Natural killer cell (primary cell): ENCODE measurements around the gene DGCR6. TPM values are rescaled to one million over a fixed set of nuclear protein-coding genes. Genes with fewer than 3 reads are reported as not detected.
"Not testable (repeated sequence)": the region's sequence is repeated elsewhere in the genome, so short reads cannot be mapped to it uniquely, and the experiment has no call there.

Experiments used
- ATAC-seq, 3 donors: fragments of 150-1000 bp in 2 of 3; fragments of 200-7000 bp in 1 of 3; cut with Tn5 transposase; 1 replicate in 1 of 3; 2 replicates in 2 of 3; pipeline ENCODE4 v1.10.0; 2021; ENCODE audit warnings: mild to moderate bottlenecking in 2 of 3, moderate library complexity in 2 of 3
- DNase-seq, 2 donors: peaks; one replicate each; pipeline versions ENCODE4 v3.0.0 to v3.0.0-alpha.2; 2013 to 2021; ENCODE audit warnings: mixed read lengths in 1 of 2
- H3K27ac ChIP-seq: one replicate; pipeline ENCODE4 v1.5.1; 2013; ENCODE audit warnings: mild to moderate bottlenecking, low read length
- H3K27me3 ChIP-seq: one replicate; pipeline ENCODE4 v1.6.1; 2013; ENCODE audit warnings: low read length; ENCODE audit not compliant: control insufficient read depth, insufficient read depth
- H3K36me3 ChIP-seq: one replicate; pipeline ENCODE4 v1.6.1; 2013; ENCODE audit warnings: low read length; ENCODE audit not compliant: control insufficient read depth, insufficient read depth
- H3K4me1 ChIP-seq: one replicate; pipeline ENCODE4 v1.6.1; 2013; ENCODE audit warnings: low read length; ENCODE audit not compliant: control insufficient read depth, insufficient read depth
- H3K4me3 ChIP-seq: one replicate; pipeline ENCODE4 v1.5.1; 2013; ENCODE audit warnings: low read length
- H3K9me3 ChIP-seq: one replicate; pipeline ENCODE4 v1.6.1; 2013; ENCODE audit warnings: low read length; ENCODE audit not compliant: control insufficient read depth, insufficient read depth
- H3K27ac Mint-ChIP-seq, 2 donors: one replicate each; pipeline ENCODE4 v1.8.0; 2022; ENCODE audit warnings: mild to moderate bottlenecking in 2 of 2, mixed read lengths in 2 of 2, moderate library complexity in 1 of 2
- H3K27me3 Mint-ChIP-seq, 2 donors: one replicate each; pipeline ENCODE4 v1.8.0; 2022; ENCODE audit warnings: low read depth in 2 of 2, mixed read lengths in 2 of 2
- H3K36me3 Mint-ChIP-seq: one replicate; pipeline ENCODE4 v1.8.0; 2022; ENCODE audit warnings: mixed read lengths
- H3K4me1 Mint-ChIP-seq, 2 donors: one replicate each; pipeline ENCODE4 v1.8.0; 2022; ENCODE audit warnings: mixed read lengths in 2 of 2
- H3K4me3 Mint-ChIP-seq: one replicate; pipeline ENCODE4 v1.8.0; 2022; ENCODE audit warnings: mild to moderate bottlenecking, moderate library complexity, mixed read lengths
- H3K9me3 Mint-ChIP-seq, 2 donors: one replicate each; pipeline ENCODE4 v1.8.0; 2022; ENCODE audit warnings: mixed read lengths in 2 of 2
- WGBS: methylation state at CpG from one replicate; pipeline ENCODE4 v1.1.7; 2013; ENCODE audit warnings: missing lambda C conversion rate; ENCODE audit not compliant: insufficient coverage; 5-methylcytosine and 5-hydroxymethylcytosine counted together
- intact Hi-C: fragments of 100-400 bp; cut with micrococcal nuclease; formaldehyde crosslinking; loops from one replicate; pipeline ENCODE4 v1.14.2; 2022
- total RNA-seq, 4 donors: library from RNA; stranded (reverse); fragments of 120-200 nt in 1 of 4; gene quantifications; one replicate each; pipeline versions ENCODE4 v1.2.3 to v1.2.4, GENCODE V29; 2013 to 2022
- TF ChIP-seq, protein P1 (sequence below): fragments of 200-600 bp; IDR thresholded peaks from one replicate; pipeline ENCODE4 v1.8.0; 2022; ENCODE audit warnings: antibody characterized with exemption

The DGCR6 gene
- total RNA-seq: 1 to 10 TPM; 5.8 to 8.2 (median 8.1) TPM
- 2.2 TPM for total RNA-seq (2013)

DNA sequence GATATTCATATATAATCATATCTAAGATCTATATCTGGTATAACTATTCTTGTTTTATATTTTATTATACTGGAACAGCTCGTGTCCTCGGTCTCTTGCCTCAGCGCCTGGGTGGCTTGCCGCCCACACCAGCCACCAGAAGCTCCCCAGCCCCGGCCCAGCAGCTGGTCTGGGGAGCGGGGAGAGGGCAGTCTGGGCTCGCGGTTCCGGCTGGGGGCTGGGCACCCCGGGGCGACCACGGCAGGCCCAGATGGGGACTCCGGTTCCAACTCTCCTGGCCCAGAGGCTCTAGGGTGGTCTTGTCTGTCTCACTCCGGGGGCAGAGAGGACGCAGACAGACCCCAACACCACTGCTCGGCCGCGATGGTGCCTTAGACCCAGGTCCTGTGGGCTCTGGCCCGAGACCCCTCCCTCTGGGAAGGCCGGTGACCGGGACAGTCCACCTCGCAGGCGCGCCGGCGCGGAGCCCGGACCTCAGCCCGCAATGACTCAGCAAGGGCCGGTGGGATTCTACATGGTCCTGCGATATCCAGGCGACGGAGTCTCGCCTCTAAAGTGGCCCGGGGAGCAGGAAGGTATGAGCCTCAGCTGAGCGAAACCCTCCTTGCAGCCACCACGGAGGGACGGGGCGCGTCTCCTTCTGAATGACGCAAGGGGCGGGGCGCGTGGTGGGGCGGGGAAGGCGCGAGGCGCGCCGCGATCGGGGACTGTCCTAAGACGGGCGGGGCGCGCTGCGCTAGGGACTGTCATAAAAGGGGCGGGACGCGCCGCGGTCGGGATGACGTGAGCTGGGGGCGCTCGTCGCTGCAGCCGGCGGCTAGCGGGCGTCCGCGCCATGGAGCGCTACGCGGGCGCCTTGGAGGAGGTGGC lies at the start of gene DGCR6:
Gene DGCR6, plus strand, starts transcription at position 781 of the 870 bp plus-strand sequence. Its CDS starts 55 bp downstream, at position 836.
- H3K27ac Mint-ChIP-seq: no peak within 1 kb of the TSS
- no peaks in the 10 kb centered on the region for H3K36me3 ChIP-seq
- no CpG with 5 or more reads among the region's 77 CpGs for WGBS
- peak; percentile 94 to 99 (median 94) for ATAC-seq
- no peaks in the 10 kb centered on the region for H3K4me1 Mint-ChIP-seq
- no peak within 1 kb of the TSS for H3K4me3 ChIP-seq
- intact Hi-C loops: no loop called here
- H3K27me3 Mint-ChIP-seq: no peaks in the 10 kb centered on the region
- H3K4me1 ChIP-seq: no peaks in the 10 kb centered on the region
- TF ChIP-seq, protein P1, sequence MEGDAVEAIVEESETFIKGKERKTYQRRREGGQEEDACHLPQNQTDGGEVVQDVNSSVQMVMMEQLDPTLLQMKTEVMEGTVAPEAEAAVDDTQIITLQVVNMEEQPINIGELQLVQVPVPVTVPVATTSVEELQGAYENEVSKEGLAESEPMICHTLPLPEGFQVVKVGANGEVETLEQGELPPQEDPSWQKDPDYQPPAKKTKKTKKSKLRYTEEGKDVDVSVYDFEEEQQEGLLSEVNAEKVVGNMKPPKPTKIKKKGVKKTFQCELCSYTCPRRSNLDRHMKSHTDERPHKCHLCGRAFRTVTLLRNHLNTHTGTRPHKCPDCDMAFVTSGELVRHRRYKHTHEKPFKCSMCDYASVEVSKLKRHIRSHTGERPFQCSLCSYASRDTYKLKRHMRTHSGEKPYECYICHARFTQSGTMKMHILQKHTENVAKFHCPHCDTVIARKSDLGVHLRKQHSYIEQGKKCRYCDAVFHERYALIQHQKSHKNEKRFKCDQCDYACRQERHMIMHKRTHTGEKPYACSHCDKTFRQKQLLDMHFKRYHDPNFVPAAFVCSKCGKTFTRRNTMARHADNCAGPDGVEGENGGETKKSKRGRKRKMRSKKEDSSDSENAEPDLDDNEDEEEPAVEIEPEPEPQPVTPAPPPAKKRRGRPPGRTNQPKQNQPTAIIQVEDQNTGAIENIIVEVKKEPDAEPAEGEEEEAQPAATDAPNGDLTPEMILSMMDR: no peak
- no peaks in the 10 kb centered on the region for H3K9me3 ChIP-seq
- no peaks in the 10 kb centered on the region for H3K27me3 ChIP-seq
- no peak within 1 kb of the TSS for H3K4me3 Mint-ChIP-seq
- no peaks in the 10 kb centered on the region for H3K36me3 Mint-ChIP-seq
- DNase-seq: no peak
- no peaks in the 10 kb centered on the region for H3K9me3 Mint-ChIP-seq
- no peak within 1 kb of the TSS for H3K27ac ChIP-seq

DNA sequence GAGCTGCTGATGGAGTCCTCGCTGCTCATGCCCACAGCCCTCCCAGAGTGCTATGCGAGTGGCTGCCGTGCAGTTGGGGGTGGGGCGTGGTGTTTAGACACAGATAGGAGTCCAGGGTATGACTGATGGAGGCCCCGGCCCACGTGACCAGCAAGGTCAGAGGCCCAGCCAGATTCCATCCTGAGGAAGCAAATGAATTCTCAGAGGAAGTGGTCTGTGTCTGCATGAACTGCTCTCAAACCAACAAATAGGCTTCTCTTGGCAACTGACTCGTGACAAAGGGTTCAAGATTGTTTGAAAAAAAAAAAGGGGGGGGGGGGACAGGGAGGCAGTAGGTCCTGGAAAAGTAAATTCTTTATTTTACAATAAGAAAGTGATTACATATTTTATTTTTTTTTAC lies 46.8 kb upstream of the DGCR6 start:
- DNase-seq, H3K36me3 Mint-ChIP-seq, intact Hi-C loops, H3K4me3 ChIP-seq, H3K9me3 Mint-ChIP-seq, H3K9me3 ChIP-seq, H3K36me3 ChIP-seq, H3K27ac ChIP-seq, H3K27me3 Mint-ChIP-seq, H3K27ac Mint-ChIP-seq, H3K4me1 Mint-ChIP-seq, ATAC-seq, H3K27me3 ChIP-seq, H3K4me3 Mint-ChIP-seq, H3K4me1 ChIP-seq: not testable (repeated sequence)
- no CpG with 5 or more reads among the region's 7 CpGs for WGBS

- H3K27ac ChIP-seq, H3K27me3 Mint-ChIP-seq, H3K4me1 Mint-ChIP-seq, H3K4me3 ChIP-seq, H3K27ac Mint-ChIP-seq, H3K27me3 ChIP-seq, H3K4me3 Mint-ChIP-seq, H3K9me3 Mint-ChIP-seq, H3K36me3 ChIP-seq, H3K9me3 ChIP-seq, ATAC-seq, H3K4me1 ChIP-seq, H3K36me3 Mint-ChIP-seq, intact Hi-C loops: not testable (repeated sequence)
- no CpG with 5 or more reads among the region's 3 CpGs for WGBS
- DNase-seq: peak in 1 of 2 donors; percentile 73
Measured at GRCh38 chr22:18881260-18881659, 24.9 kb upstream of the DGCR6 start.

- intact Hi-C loops, H3K27ac Mint-ChIP-seq, H3K4me3 Mint-ChIP-seq, H3K27me3 ChIP-seq, H3K27me3 Mint-ChIP-seq, ATAC-seq, H3K9me3 ChIP-seq, H3K4me1 ChIP-seq, H3K36me3 Mint-ChIP-seq, H3K36me3 ChIP-seq, H3K4me1 Mint-ChIP-seq, DNase-seq, H3K9me3 Mint-ChIP-seq, H3K4me3 ChIP-seq, H3K27ac ChIP-seq: not testable (repeated sequence)
- 96% methylated on average over 3 of the region's 4 CpGs for WGBS
Measured at GRCh38 chr22:18884465-18884864, 21.7 kb upstream of the DGCR6 start.

DNA sequence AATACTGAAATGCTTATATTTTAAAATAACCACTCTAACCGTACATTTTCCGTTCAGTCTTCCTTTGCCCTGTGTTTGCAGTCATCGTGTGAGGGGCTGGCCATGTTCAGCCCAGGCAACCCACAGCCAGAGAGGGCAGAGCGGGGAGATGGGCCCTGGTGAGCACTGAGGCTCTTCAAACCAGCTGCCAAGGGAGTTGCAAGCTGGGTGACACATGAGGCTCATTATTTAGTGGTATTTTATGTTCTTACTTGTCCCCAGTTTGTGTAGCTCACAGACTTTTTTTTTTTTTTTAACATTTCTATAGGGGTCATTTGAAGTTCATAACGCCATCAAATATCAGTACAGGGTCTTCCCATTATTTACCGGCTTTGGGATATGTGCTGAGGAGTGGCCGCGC lies 18.0 kb upstream of the DGCR6 start:
- no peaks in the 10 kb centered on the region for H3K27me3 Mint-ChIP-seq
- H3K27me3 ChIP-seq: no peaks in the 10 kb centered on the region
- H3K9me3 Mint-ChIP-seq: peaks cover 0 to 3% of the 10 kb centered on the region in 2 donors
- TF ChIP-seq, protein P1: no peak
- no peak overlapping the region for H3K27ac ChIP-seq
- DNase-seq (no peak), ATAC-seq (no peak)
- H3K27ac Mint-ChIP-seq: no peak overlapping the region
- no peak overlapping the region for H3K4me3 Mint-ChIP-seq
- no peak overlapping the region for H3K4me3 ChIP-seq
- H3K36me3 Mint-ChIP-seq: no peaks in the 10 kb centered on the region
- no peaks in the 10 kb centered on the region for H3K4me1 Mint-ChIP-seq
- no CpG with 5 or more reads among the region's 8 CpGs for WGBS
- intact Hi-C loops: no loop called here
- no peaks in the 10 kb centered on the region for H3K4me1 ChIP-seq
- H3K36me3 ChIP-seq: no peaks in the 10 kb centered on the region
- no peaks in the 10 kb centered on the region for H3K9me3 ChIP-seq

DNA sequence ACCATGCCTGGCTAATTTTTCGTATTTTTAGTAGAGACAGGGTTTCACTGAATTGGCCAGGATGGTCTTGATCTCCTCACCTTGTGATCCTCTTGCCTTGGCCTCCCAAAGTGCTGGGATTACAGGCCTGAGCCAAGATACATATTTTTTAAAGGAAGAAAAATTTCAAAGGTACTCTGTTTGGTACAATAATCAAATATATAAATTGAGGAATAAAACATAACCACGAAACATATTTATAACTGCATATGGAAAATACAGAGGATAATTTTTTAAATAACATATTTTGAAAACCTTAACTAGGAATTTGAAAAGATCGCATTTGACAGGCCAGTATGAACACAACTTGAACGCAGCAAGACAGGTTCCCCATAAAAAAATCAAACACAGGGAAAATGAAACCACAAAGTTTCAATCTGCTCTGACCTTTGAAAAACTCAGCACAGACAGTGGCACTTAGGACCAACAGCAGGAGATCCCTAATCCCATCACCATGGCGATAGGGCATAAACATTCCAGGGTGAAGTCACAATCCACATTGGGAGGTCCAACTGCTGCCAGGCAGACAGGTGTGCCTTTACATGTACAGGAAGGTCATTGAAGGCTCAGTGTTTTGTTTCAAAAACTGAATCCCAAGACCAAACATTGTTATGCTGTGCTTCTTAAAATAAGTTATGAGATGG lies 15.5 kb upstream of the DGCR6 start:
- ATAC-seq: peak in 1 of 3 donors; percentile 65
- H3K4me1 Mint-ChIP-seq, H3K9me3 Mint-ChIP-seq, H3K4me1 ChIP-seq, H3K9me3 ChIP-seq, H3K36me3 Mint-ChIP-seq, H3K27ac ChIP-seq, H3K4me3 ChIP-seq, H3K27me3 Mint-ChIP-seq, H3K36me3 ChIP-seq, H3K27me3 ChIP-seq, H3K4me3 Mint-ChIP-seq, DNase-seq, H3K27ac Mint-ChIP-seq, intact Hi-C loops: not testable (repeated sequence)
- no CpG with 5 or more reads among the region's 5 CpGs for WGBS
